Measurements from ENCODE around the gene TMA16. TPM values are rescaled to one million over a fixed set of nuclear protein-coding genes. Genes with fewer than 3 reads are reported as not detected.

The TMA16 gene
- total and polyA plus RNA-seq, 2 of the 8 experiments (the other 6 are each of a cell fraction or from before 2014, with no cell fraction given), result 8.0 to 64.2 TPM

- Histone ChIP-seq H3K79me2 (ENCODE audit: control insufficient read depth in 1 of 2, insufficient read depth in 2 of 2, low read length in 2 of 2) (no peaks in the 10 kb centered on the region), H2BK20ac (ENCODE audit: low read length) (no peak overlapping the region), H3K27me3 (replicated peaks in 1 of 4; ENCODE audit: control insufficient read depth in 3 of 4, extremely low read depth in 1 of 4, insufficient read depth in 3 of 4, low read length in 3 of 4) (no peaks in the 10 kb centered on the region), H3K4me3 (ENCODE audit: extremely low read depth in 1 of 4, insufficient read depth in 2 of 4, low read depth in 3 of 4, low read length in 4 of 4) (no peak overlapping the region), H3K23ac (ENCODE audit: insufficient read length) (no peak overlapping the region), H3K14ac (ENCODE audit: insufficient read length) (no peak overlapping the region), H3K4ac (replicated peaks; ENCODE audit: insufficient read length, low read depth, low read length) (no peak overlapping the region), H2BK12ac (ENCODE audit: low read depth, low read length) (no peak overlapping the region), H3K18ac (ENCODE audit: extremely low read depth, low read length) (no peak overlapping the region), H4K20me1 (replicated peaks in 1 of 2; ENCODE audit: control insufficient read depth in 1 of 2, insufficient read depth in 2 of 2, low read length in 2 of 2) (no peaks in the 10 kb centered on the region), H4K5ac (ENCODE audit: insufficient read length, low read depth, low read length) (no peak overlapping the region), H2AFZ (ENCODE audit: low read length) (no peak overlapping the region), H3K56ac (replicated peaks; ENCODE audit: insufficient read length, low read depth, low read length) (no peak overlapping the region), H2BK15ac (ENCODE audit: low read length) (no peak overlapping the region), H3K79me1 (ENCODE audit: low read depth, low read length) (no peaks in the 10 kb centered on the region), H3K36me3 (ENCODE audit: control insufficient read depth in 2 of 4, insufficient read depth in 4 of 4, low read length in 3 of 4) (no peaks in the 10 kb centered on the region), H2BK120ac (replicated peaks; ENCODE audit: low read depth, low read length) (no peak overlapping the region), H3K4me2 (ENCODE audit: insufficient read depth in 1 of 2, low read depth in 2 of 2, low read length in 2 of 2) (no peak overlapping the region), H2AK5ac (ENCODE audit: low read depth, low read length) (no peak overlapping the region), H3K23me2 (ENCODE audit: low read depth, low read length) (no peaks in the 10 kb centered on the region), H3K9ac (replicated peaks in 1 of 4; ENCODE audit: extremely low read depth in 1 of 4, low read depth in 3 of 4, low read length in 3 of 4) (no peak overlapping the region), H4K91ac (replicated peaks; ENCODE audit: insufficient read length, low read length) (no peak overlapping the region), H3K4me1 (replicated peaks in 1 of 4; ENCODE audit: control insufficient read depth in 3 of 4, insufficient read depth in 4 of 4, low read length in 3 of 4) (no peaks in the 10 kb centered on the region), H3K27ac (ENCODE audit: low read depth, low read length) (no peak overlapping the region), H4K8ac (ENCODE audit: extremely low read depth, insufficient read depth, low read length) (no peak overlapping the region), H3K9me3 (ENCODE audit: insufficient read depth in 2 of 2, low read depth in 1 of 2, low read length in 1 of 2) (no peaks in the 10 kb centered on the region), H2BK5ac (ENCODE audit: low read depth, low read length) (no peak overlapping the region)
- FAIRE-seq, result no peak
- WGBS, 2 experiments (ENCODE audit: extremely low coverage in 1 of 2, insufficient coverage in 1 of 2, insufficient read length in 1 of 2, insufficient replicate concordance in 2 of 2, low coverage in 1 of 2, low lambda C conversion rate in 2 of 2, missing lambda C conversion rate in 1 of 2), result 93% methylated on average over 1 of the region's 1 CpG; no CpG with 5 or more reads in 1 of the 2 experiments
- ChIA-PET CTCF (ENCODE audit: partially characterized antibody) (interaction anchor here (0.7 to 1.3 kb wide), 3 partner anchors 9 to 31 kb away, joined by 3 read pairs; no protein-coding TSS in a partner anchor), POLR2A (ENCODE audit: partially characterized antibody) (no interaction called here)
- no peak for DNase-seq (ENCODE audit: low read depth in 1 of 2, low spot score in 2 of 2)
- no peak for TF ChIP-seq GTF2F1 (IDR thresholded peaks at IDR 0.05; ENCODE audit: borderline replicate concordance, low read depth, low read length)
Measured at GRCh38 chr4:163447481-163447880, 47.0 kb upstream of the TMA16 start.
